ENCODE measurements around the gene CLOCK.

DNA sequence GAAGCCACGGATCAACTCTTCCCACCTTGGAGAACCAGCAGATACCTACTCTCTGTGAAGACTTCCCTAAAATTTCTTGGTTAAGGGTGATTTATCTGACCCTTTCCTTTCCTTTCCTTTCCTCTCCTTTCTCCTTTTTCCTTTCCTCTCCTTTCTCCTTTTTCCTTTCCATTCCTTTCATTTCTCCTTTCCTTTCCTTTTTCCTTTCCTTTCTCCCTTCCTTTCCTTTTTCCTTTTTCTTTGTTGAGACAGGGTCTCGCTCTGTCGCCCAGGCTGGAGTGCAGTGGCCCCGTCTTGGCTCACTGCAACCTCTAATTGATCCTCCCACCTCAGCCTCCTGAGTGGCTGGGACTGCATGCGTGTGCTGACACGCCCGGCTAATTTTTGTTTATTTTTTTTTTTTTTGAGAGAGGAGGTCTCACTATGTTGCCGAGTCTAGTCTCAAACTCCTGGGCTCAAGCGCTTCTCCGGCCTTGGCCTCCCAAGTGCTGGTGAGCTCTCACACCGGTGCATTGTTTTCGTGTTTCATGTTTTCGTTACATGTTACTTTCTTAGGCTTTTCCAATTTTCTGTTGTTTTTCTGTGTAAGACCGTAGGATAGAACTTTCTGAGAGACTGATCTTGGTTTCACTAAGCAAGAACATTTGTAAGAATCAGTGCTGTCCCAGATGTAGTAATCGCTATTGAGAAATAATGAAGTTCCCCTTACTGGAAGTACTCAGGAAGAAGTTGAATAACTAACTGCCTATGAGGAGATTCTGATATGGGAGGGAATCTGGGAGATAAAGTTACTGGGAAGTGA lies 149.0 kb downstream of the CLOCK start:
- TF ChIP-seq, protein P1, sequence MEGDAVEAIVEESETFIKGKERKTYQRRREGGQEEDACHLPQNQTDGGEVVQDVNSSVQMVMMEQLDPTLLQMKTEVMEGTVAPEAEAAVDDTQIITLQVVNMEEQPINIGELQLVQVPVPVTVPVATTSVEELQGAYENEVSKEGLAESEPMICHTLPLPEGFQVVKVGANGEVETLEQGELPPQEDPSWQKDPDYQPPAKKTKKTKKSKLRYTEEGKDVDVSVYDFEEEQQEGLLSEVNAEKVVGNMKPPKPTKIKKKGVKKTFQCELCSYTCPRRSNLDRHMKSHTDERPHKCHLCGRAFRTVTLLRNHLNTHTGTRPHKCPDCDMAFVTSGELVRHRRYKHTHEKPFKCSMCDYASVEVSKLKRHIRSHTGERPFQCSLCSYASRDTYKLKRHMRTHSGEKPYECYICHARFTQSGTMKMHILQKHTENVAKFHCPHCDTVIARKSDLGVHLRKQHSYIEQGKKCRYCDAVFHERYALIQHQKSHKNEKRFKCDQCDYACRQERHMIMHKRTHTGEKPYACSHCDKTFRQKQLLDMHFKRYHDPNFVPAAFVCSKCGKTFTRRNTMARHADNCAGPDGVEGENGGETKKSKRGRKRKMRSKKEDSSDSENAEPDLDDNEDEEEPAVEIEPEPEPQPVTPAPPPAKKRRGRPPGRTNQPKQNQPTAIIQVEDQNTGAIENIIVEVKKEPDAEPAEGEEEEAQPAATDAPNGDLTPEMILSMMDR (IDR thresholded peaks at IDR 0.05) = no peak
- TF ChIP-seq, protein P2, sequence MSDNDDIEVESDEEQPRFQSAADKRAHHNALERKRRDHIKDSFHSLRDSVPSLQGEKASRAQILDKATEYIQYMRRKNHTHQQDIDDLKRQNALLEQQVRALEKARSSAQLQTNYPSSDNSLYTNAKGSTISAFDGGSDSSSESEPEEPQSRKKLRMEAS (IDR thresholded peaks at IDR 0.05; ENCODE audit: low read depth) = no peak
- TF ChIP-seq POLR2AphosphoS5 (IDR thresholded peaks at IDR 0.05; ENCODE audit: low read depth, low read length) (no peak), EP300 (IDR thresholded peaks at IDR 0.05; ENCODE audit: borderline replicate concordance in 1 of 2, low read depth in 1 of 2, low read length in 1 of 2) (no peak), RAD21 (IDR thresholded peaks at IDR 0.05; ENCODE audit: low read length) (no peak)
- TF ChIP-seq, protein P3, sequence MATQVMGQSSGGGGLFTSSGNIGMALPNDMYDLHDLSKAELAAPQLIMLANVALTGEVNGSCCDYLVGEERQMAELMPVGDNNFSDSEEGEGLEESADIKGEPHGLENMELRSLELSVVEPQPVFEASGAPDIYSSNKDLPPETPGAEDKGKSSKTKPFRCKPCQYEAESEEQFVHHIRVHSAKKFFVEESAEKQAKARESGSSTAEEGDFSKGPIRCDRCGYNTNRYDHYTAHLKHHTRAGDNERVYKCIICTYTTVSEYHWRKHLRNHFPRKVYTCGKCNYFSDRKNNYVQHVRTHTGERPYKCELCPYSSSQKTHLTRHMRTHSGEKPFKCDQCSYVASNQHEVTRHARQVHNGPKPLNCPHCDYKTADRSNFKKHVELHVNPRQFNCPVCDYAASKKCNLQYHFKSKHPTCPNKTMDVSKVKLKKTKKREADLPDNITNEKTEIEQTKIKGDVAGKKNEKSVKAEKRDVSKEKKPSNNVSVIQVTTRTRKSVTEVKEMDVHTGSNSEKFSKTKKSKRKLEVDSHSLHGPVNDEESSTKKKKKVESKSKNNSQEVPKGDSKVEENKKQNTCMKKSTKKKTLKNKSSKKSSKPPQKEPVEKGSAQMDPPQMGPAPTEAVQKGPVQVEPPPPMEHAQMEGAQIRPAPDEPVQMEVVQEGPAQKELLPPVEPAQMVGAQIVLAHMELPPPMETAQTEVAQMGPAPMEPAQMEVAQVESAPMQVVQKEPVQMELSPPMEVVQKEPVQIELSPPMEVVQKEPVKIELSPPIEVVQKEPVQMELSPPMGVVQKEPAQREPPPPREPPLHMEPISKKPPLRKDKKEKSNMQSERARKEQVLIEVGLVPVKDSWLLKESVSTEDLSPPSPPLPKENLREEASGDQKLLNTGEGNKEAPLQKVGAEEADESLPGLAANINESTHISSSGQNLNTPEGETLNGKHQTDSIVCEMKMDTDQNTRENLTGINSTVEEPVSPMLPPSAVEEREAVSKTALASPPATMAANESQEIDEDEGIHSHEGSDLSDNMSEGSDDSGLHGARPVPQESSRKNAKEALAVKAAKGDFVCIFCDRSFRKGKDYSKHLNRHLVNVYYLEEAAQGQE (IDR thresholded peaks at IDR 0.05; ENCODE audit: low read depth, low read length) = no peak
